ENCODE measurements around the gene SH3TC1.

Gene SH3TC1

DNA sequence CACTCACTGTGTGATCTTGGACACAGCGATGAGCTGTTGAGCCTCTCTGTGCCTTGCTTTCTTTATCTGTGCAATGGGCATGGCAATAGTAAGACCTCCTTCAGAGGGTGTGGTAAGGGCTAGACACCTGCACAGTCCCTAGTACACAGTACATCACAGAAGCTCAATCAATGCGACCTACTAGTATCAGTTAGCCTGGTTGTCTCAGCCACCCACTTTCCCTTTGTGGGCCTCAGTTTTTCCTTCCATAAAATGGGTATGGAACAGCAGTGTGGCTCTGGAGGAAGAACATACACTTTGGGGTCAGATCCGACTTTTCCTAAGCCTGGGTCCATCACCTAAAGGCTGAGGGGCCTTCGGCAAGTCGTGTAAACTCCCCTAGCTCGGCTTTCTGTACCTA lies 67.0 kb downstream of the SH3TC1 start:
- Histone ChIP-seq H3K9ac (ENCODE audit: low read length in 5 of 5) (no peak overlapping the region), H3K4me1 (ENCODE audit: control insufficient read depth in 5 of 5, insufficient read depth in 5 of 5, low read length in 5 of 5) (peaks cover 0 to 35% (median 29%) of the 10 kb centered on the region in 5 donors), H3K27me3 (ENCODE audit: control insufficient read depth in 5 of 5, insufficient read depth in 4 of 5, low read length in 5 of 5) (peaks cover 0 to 8% (median 5%) of the 10 kb centered on the region in 5 donors), H3K9me3 (ENCODE audit: control insufficient read depth in 5 of 5, low read length in 5 of 5) (no peaks in the 10 kb centered on the region), H3K27ac (ENCODE audit: low read depth, low read length) (no peak overlapping the region), H3K36me3 (ENCODE audit: control insufficient read depth in 5 of 5, insufficient read depth in 5 of 5, low read length in 5 of 5) (no peaks in the 10 kb centered on the region), H3K4me3 (ENCODE audit: low read depth in 1 of 5, low read length in 5 of 5) (no peak overlapping the region)

DNA sequence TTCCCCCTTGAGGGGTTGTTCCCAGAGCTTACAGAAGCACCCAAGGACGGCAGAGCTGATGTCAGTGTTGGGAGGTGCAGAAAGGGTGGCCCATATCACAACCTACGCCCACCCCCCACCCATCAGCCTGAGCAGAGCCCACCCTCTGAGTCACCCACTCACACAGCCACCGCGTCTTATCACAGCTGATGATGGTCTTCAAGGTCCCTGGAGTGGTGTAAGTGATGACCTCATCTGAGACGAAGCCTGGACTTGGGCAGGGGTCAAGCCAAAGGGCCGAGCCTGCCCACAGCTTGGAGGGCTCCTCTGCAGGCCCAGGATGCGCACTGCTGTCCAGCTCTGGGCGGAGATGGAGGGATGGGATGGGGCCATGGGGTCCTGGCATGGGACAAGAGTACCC lies 67.4 kb downstream of the SH3TC1 start:
- Histone ChIP-seq H3K9me3 (ENCODE audit: control insufficient read depth in 5 of 5, low read length in 5 of 5) (no peaks in the 10 kb centered on the region), H3K27ac (ENCODE audit: low read depth, low read length) (no peak overlapping the region), H3K9ac (ENCODE audit: low read length in 5 of 5) (no peak overlapping the region), H3K36me3 (ENCODE audit: control insufficient read depth in 5 of 5, insufficient read depth in 5 of 5, low read length in 5 of 5) (no peaks in the 10 kb centered on the region), H3K4me3 (ENCODE audit: low read depth in 1 of 5, low read length in 5 of 5) (no peak overlapping the region), H3K27me3 (ENCODE audit: control insufficient read depth in 5 of 5, insufficient read depth in 4 of 5, low read length in 5 of 5) (peaks cover 0 to 8% (median 6%) of the 10 kb centered on the region in 5 donors), H3K4me1 (ENCODE audit: control insufficient read depth in 5 of 5, insufficient read depth in 5 of 5, low read length in 5 of 5) (peaks cover 0 to 39% (median 28%) of the 10 kb centered on the region in 5 donors)

DNA sequence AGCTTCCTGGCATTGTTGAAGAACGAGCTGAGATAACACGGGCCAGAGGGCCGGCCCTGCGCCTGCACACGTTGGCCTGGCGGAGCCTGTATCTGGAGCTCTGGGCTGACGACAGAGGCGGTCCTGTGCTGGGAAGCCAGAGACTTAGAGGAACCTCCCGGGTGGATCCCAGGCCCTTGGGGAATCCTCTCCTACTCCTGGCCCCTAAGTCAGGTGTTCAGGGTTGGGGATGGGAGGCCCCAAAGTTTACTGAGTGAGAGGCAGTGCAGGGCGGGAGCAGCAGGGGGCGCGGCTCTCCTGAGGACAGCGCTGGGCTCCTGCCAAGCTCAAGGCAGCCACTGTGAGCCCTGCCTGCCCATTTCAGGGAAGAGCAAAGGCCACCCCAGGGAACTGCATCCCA lies 68.0 kb downstream of the SH3TC1 start:
- Histone ChIP-seq H3K27me3 (ENCODE audit: control insufficient read depth in 5 of 5, insufficient read depth in 4 of 5, low read length in 5 of 5) (peaks cover 0 to 8% (median 6%) of the 10 kb centered on the region in 5 donors), H3K27ac (ENCODE audit: low read depth, low read length) (no peak overlapping the region), H3K9me3 (ENCODE audit: control insufficient read depth in 5 of 5, low read length in 5 of 5) (no peaks in the 10 kb centered on the region), H3K4me1 (ENCODE audit: control insufficient read depth in 5 of 5, insufficient read depth in 5 of 5, low read length in 5 of 5) (peaks cover 0 to 45% (median 30%) of the 10 kb centered on the region in 5 donors), H3K4me3 (ENCODE audit: low read depth in 1 of 5, low read length in 5 of 5) (peak overlapping the region in 1 of 5 donors; percentile 4), H3K36me3 (ENCODE audit: control insufficient read depth in 5 of 5, insufficient read depth in 5 of 5, low read length in 5 of 5) (no peaks in the 10 kb centered on the region), H3K9ac (ENCODE audit: low read length in 5 of 5) (no peak overlapping the region)

DNA sequence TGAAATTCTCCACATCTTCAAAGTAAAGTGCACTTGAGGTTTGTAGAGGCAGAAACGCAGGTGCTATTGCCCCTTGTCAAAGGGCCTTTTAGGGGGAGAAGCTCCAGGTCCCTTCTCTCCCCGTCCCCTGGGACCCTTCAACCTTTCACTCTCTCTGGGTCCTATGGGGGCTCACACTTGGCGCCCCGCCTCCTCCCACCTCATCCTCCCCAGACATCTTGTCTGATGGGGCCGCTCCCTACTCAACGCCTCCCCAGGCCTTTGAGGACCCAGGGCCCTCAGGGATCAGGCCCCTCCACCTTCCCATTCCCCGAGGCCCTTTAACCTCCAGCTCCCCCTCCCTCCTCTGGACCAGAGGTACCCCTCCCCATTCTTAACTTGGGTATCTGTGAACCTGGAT lies 69.1 kb downstream of the SH3TC1 start:
- H3K27ac ChIP-seq (ENCODE audit: low read depth, low read length) = no peak overlapping the region

DNA sequence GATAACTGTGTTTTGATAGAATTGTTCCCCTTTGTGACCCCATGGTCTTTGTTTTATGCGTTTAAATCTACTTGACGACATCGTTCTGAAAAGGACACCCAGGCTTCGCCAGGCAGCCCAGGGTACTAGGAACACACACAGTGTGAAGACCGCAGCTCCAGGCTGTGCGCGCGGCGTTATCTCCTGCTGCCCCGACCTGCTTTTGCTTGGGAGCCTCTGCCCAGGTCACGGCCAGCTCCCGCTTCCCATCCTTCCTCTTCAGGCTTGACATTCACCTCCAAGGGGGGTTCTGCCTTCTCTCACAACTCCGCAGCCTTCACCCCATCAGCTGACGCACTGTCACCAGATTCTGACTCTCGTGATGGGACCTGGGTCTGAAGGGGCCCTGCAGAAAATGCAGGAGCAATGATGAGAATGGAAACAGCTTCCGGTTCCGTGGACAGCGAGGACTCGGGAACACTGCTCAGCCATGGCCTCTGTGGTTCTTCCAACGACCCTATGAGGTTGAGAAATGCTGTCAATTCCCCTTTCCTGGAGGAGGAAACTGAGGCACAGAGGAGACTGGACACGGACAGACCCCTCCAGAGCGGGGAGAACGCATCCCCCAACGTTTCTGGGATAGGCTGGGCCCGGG lies 69.9 kb downstream of the SH3TC1 start:
- Histone ChIP-seq H3K27me3 (ENCODE audit: control insufficient read depth in 5 of 5, insufficient read depth in 4 of 5, low read length in 5 of 5) (peaks cover 0 to 8% (median 6%) of the 10 kb centered on the region in 5 donors), H3K27ac (ENCODE audit: low read depth, low read length) (peak overlapping the region; percentile 50), H3K9ac (ENCODE audit: low read length in 5 of 5) (peak overlapping the region in 2 of 5 donors; percentile 21 to 57), H3K9me3 (ENCODE audit: control insufficient read depth in 5 of 5, low read length in 5 of 5) (no peaks in the 10 kb centered on the region), H3K36me3 (ENCODE audit: control insufficient read depth in 5 of 5, insufficient read depth in 5 of 5, low read length in 5 of 5) (no peaks in the 10 kb centered on the region), H3K4me1 (ENCODE audit: control insufficient read depth in 5 of 5, insufficient read depth in 5 of 5, low read length in 5 of 5) (peaks cover 6 to 62% (median 42%) of the 10 kb centered on the region in 5 donors), H3K4me3 (ENCODE audit: low read depth in 1 of 5, low read length in 5 of 5) (peak overlapping the region in 2 of 5 donors; percentile 17 to 61)

More for the DNA sequence above, 69.1 kb downstream of the SH3TC1 start:
- Histone ChIP-seq H3K9me3 (ENCODE audit: control insufficient read depth in 5 of 5, low read length in 5 of 5) (no peaks in the 10 kb centered on the region), H3K27me3 (ENCODE audit: control insufficient read depth in 5 of 5, insufficient read depth in 4 of 5, low read length in 5 of 5) (peaks cover 0 to 8% (median 6%) of the 10 kb centered on the region in 5 donors), H3K9ac (ENCODE audit: low read length in 5 of 5) (no peak overlapping the region), H3K4me3 (ENCODE audit: low read depth in 1 of 5, low read length in 5 of 5) (no peak overlapping the region), H3K4me1 (ENCODE audit: control insufficient read depth in 5 of 5, insufficient read depth in 5 of 5, low read length in 5 of 5) (peaks cover 6 to 55% (median 41%) of the 10 kb centered on the region in 5 donors), H3K36me3 (ENCODE audit: control insufficient read depth in 5 of 5, insufficient read depth in 5 of 5, low read length in 5 of 5) (no peaks in the 10 kb centered on the region)

DNA sequence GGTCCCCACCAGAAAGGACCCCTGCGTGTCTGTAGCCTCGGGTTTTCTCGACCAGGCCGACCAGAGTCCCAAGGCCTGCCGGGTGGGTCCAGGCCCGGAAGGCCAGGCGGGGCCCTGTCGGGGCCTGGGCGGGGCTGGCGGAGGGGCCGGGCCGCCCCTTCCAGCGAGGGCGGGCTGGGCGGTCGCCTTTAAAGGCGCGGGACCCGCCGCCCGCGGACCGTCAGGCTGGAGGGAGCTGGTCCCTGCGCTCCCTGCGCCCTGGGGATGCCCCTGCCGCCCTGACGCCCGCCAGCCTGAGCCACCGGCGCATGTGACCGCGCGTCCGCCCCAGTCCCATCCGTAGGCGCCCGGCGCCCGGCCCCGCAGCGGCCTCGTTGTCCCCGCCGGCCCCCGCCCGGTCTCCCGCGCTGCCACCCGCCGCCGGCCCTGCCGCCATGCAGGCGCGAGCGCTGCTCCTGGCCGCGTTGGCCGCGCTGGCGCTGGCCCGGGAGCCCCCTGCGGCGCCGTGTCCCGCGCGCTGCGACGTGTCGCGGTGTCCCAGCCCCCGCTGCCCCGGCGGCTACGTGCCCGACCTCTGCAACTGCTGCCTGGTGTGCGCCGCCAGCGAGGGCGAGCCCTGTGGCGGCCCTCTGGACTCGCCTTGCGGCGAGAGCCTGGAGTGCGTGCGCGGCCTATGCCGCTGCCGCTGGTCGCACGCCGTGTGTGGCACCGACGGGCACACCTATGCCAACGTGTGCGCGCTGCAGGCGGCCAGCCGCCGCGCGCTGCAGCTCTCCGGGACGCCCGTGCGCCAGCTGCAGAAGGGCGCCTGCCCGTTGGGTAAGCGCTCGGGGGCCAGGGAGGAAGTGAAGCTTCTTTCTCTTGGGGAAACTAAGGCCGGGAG lies 70.7 kb downstream of the SH3TC1 start, which contains the start of gene HTRA3:
Gene HTRA3 (plus strand): TSS at position 220 of the 883 bp plus-strand sequence. CDS start 215 bp downstream, at position 435.
- no peaks in the 10 kb centered on the region for H3K9me3 ChIP-seq (ENCODE audit: control insufficient read depth in 5 of 5, low read length in 5 of 5)
- no peaks in the 10 kb centered on the region for H3K36me3 ChIP-seq (ENCODE audit: control insufficient read depth in 5 of 5, insufficient read depth in 5 of 5, low read length in 5 of 5)
- peak within 1 kb of the TSS; percentile 61 to 78 (median 71) for H3K4me3 ChIP-seq (ENCODE audit: low read depth in 1 of 5, low read length in 5 of 5)
- peak within 1 kb of the TSS in 3 of 5 donors; percentile 13 to 64 (median 21) for H3K9ac ChIP-seq (ENCODE audit: low read length in 5 of 5)
- peaks cover 0 to 8% (median 6%) of the 10 kb centered on the region in 5 donors for H3K27me3 ChIP-seq (ENCODE audit: control insufficient read depth in 5 of 5, insufficient read depth in 4 of 5, low read length in 5 of 5)
- peaks cover 6 to 69% (median 47%) of the 10 kb centered on the region in 5 donors for H3K4me1 ChIP-seq (ENCODE audit: control insufficient read depth in 5 of 5, insufficient read depth in 5 of 5, low read length in 5 of 5)
- H3K27ac ChIP-seq (ENCODE audit: low read depth, low read length) = peak within 1 kb of the TSS; percentile 50

DNA sequence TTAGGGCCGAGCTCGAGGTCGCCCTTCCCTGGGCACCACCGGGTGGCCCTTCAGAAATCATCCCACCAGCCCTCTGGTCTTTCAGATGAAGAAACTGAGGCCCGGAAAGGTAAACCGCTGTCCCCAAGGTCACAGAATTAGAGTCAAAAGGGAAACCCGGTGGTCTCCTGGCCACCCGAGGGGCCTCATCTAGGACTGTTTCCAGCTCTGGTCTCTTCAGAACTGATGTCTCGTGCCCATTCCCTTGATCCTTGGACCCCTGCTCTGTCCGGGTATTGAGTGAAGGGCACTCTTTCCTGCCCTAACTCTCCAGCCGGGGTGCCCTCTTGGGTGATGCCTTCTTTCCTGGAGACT lies 71.3 kb downstream of the SH3TC1 start:
- Histone ChIP-seq H3K36me3 (ENCODE audit: control insufficient read depth in 5 of 5, insufficient read depth in 5 of 5, low read length in 5 of 5) (no peaks in the 10 kb centered on the region), H3K9ac (ENCODE audit: low read length in 5 of 5) (peak overlapping the region in 3 of 5 donors; percentile 13 to 64 (median 21)), H3K27me3 (ENCODE audit: control insufficient read depth in 5 of 5, insufficient read depth in 4 of 5, low read length in 5 of 5) (peaks cover 0 to 8% (median 6%) of the 10 kb centered on the region in 5 donors), H3K4me1 (ENCODE audit: control insufficient read depth in 5 of 5, insufficient read depth in 5 of 5, low read length in 5 of 5) (peaks cover 6 to 76% (median 52%) of the 10 kb centered on the region in 5 donors), H3K9me3 (ENCODE audit: control insufficient read depth in 5 of 5, low read length in 5 of 5) (no peaks in the 10 kb centered on the region), H3K4me3 (ENCODE audit: low read depth in 1 of 5, low read length in 5 of 5) (peak overlapping the region; percentile 61 to 78 (median 71)), H3K27ac (ENCODE audit: low read depth, low read length) (peak overlapping the region; percentile 16)

DNA sequence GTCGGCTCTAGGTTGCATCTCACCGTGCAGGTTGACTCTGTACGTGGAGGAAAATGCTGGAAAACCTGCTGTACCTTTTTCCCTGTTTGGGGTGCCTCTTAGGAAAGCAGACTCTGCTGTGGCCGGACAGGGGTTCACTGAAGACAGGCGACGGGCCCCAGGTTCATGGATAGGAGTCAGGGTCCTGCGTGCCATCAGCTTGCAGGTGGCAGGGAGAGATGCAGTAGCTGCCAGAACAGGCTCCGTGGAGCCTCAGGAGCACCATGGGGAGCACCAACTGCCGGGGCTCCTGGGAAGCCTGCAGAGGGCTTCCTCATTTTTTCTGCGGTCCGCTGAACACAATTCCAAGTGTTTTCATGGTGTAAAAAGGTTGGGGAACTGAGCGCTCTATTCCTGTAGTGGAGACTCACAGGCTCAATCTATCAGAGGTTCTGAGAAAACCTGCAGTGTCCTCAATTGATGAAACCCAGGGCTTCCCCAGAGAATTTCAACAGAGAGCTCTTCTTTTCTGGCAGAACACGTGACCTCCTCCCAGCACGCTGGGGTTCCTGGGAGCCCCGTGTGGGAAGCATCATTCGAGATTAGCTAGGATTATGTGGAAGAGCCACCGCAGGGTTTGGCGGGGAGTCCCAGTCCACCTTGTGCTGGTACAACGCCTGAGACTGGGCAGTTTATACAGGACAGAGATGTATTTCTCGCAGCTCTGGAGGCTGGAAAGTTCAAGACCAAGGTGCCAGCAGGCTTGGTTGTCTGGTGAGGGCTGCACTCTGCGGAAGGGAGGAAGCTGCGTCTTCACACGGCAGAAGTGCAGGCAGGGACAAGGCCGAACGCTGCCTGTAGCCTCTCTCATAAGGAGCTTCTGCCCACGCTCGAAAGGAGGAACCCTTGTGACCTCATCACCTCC lies 72.1 kb downstream of the SH3TC1 start:
- Histone ChIP-seq H3K9me3 (ENCODE audit: control insufficient read depth in 5 of 5, low read length in 5 of 5) (no peaks in the 10 kb centered on the region), H3K27me3 (ENCODE audit: control insufficient read depth in 5 of 5, insufficient read depth in 4 of 5, low read length in 5 of 5) (peaks cover 0 to 8% (median 6%) of the 10 kb centered on the region in 5 donors), H3K27ac (ENCODE audit: low read depth, low read length) (peak overlapping the region; percentile 16), H3K4me3 (ENCODE audit: low read depth in 1 of 5, low read length in 5 of 5) (peak overlapping the region; percentile 61 to 78 (median 71)), H3K9ac (ENCODE audit: low read length in 5 of 5) (peak overlapping the region in 3 of 5 donors; percentile 4 to 64 (median 21)), H3K36me3 (ENCODE audit: control insufficient read depth in 5 of 5, insufficient read depth in 5 of 5, low read length in 5 of 5) (no peaks in the 10 kb centered on the region), H3K4me1 (ENCODE audit: control insufficient read depth in 5 of 5, insufficient read depth in 5 of 5, low read length in 5 of 5) (peaks cover 9 to 83% (median 60%) of the 10 kb centered on the region in 5 donors)

DNA sequence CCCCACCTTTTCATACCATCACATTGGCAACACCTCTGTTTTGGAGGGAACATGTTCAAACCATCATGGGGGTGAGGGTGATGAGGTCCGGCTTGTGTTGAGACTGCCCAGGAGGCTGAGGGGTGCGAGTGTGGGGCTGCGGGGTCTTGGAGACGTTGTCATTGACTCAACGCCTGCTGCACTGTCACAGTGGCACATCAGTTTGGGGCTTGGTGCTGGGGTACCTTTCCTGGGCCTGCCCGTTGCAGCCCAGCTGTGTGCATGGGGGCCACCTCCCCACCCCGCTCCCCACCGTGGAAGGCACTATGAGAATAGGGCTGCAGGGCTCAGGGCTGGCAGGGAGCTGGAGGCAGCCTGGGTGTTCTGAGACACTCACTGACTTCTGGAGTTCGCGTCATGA lies 72.7 kb downstream of the SH3TC1 start:
- H3K4me3 ChIP-seq (ENCODE audit: low read depth in 1 of 5, low read length in 5 of 5) = peak overlapping the region; percentile 33 to 78 (median 68)
- peaks cover 0 to 8% (median 6%) of the 10 kb centered on the region in 5 donors for H3K27me3 ChIP-seq (ENCODE audit: control insufficient read depth in 5 of 5, insufficient read depth in 4 of 5, low read length in 5 of 5)
- peak overlapping the region in 2 of 5 donors; percentile 4 to 28 for H3K9ac ChIP-seq (ENCODE audit: low read length in 5 of 5)
- H3K4me1 ChIP-seq (ENCODE audit: control insufficient read depth in 5 of 5, insufficient read depth in 5 of 5, low read length in 5 of 5) = peaks cover 11 to 86% (median 63%) of the 10 kb centered on the region in 5 donors
- H3K36me3 ChIP-seq (ENCODE audit: control insufficient read depth in 5 of 5, insufficient read depth in 5 of 5, low read length in 5 of 5) = no peaks in the 10 kb centered on the region
- H3K9me3 ChIP-seq (ENCODE audit: control insufficient read depth in 5 of 5, low read length in 5 of 5) = no peaks in the 10 kb centered on the region
- H3K27ac ChIP-seq (ENCODE audit: low read depth, low read length) = peak overlapping the region; percentile 6

Measured in subcutaneous abdominal adipose tissue (tissue), 5 donors.